Measurements from ENCODE around the gene DAPL1.

GRCh38 chr2:158756976-158757375, 38.1 kb upstream of the DAPL1 start:
- TF ChIP-seq CTCF (tag by site-specific recombination; IDR thresholded peaks at IDR 0.05) (no peak), ZBTB17 (tag by site-specific recombination; IDR thresholded peaks at IDR 0.05) (no peak), SCRT1 (tag by site-specific recombination; IDR thresholded peaks at IDR 0.05; ENCODE audit: borderline replicate concordance) (no peak), ZBTB7A (tag by site-specific recombination; IDR thresholded peaks at IDR 0.05; ENCODE audit: low read depth) (no peak), MYNN (tag by site-specific recombination; IDR thresholded peaks at IDR 0.05; ENCODE audit: borderline replicate concordance) (no peak), ZNF202 (tag by site-specific recombination; IDR thresholded peaks at IDR 0.05; ENCODE audit: borderline replicate concordance) (no peak), YY1 (tag by site-specific recombination; IDR thresholded peaks at IDR 0.05) (no peak), ZNF596 (tag by site-specific recombination; IDR thresholded peaks at IDR 0.05) (no peak)
